ENCODE data around the gene GRB2.
"Not testable (repeated sequence)": the region's sequence is repeated elsewhere in the genome, so short reads cannot be mapped to it uniquely, and the experiment has no call there.

The GRB2 gene

GRCh38 chr17:75384751-75385150, 20.7 kb downstream of the GRB2 start:
- DNase-seq = no peak

- DNase-seq = no peak
Observed at GRCh38 chr17:75383842-75384195, 21.7 kb downstream of the GRB2 start.

GRCh38 chr17:75380750-75381149, 24.7 kb downstream of the GRB2 start:
- DNase-seq = no peak

- DNase-seq = no peak
Observed at GRCh38 chr17:75380315-75380714, 25.2 kb downstream of the GRB2 start.

GRCh38 chr17:75379426-75379825, 26.1 kb downstream of the GRB2 start:
- not testable (repeated sequence) for DNase-seq

- DNase-seq = no peak
Observed at GRCh38 chr17:75373280-75373679, 32.2 kb downstream of the GRB2 start.

GRCh38 chr17:75371981-75372380, 33.5 kb downstream of the GRB2 start:
- no peak for DNase-seq

- DNase-seq = no peak
Observed at GRCh38 chr17:75371339-75371738, 34.1 kb downstream of the GRB2 start.

GRCh38 chr17:75370286-75370915, 35.1 kb downstream of the GRB2 start:
- no peak for DNase-seq

- DNase-seq = not testable (repeated sequence)
Observed at GRCh38 chr17:75367838-75368789, 37.4 kb downstream of the GRB2 start.

- no peak for DNase-seq
Observed at GRCh38 chr17:75367312-75367711, 38.2 kb downstream of the GRB2 start.

- DNase-seq = no peak
Observed at GRCh38 chr17:75366432-75366831, 39.0 kb downstream of the GRB2 start.

- DNase-seq = no peak
Observed at GRCh38 chr17:75365931-75366275, 39.6 kb downstream of the GRB2 start.

GRCh38 chr17:75365009-75365930, 40.2 kb downstream of the GRB2 start:
- no peak for DNase-seq

GRCh38 chr17:75364078-75364477, 41.4 kb downstream of the GRB2 start:
- no peak for DNase-seq

GRCh38 chr17:75361996-75362395, 43.5 kb downstream of the GRB2 start:
- no peak for DNase-seq

- no peak for DNase-seq
Observed at GRCh38 chr17:75361344-75361743, 44.1 kb downstream of the GRB2 start.

GRCh38 chr17:75356260-75356937, 49.1 kb downstream of the GRB2 start:
- no peak for DNase-seq

GRCh38 chr17:75353176-75353575, 52.3 kb downstream of the GRB2 start:
- no peak for DNase-seq

GRCh38 chr17:75352079-75352569, 53.4 kb downstream of the GRB2 start:
- DNase-seq = no peak

GRCh38 chr17:75350706-75351105, 54.8 kb downstream of the GRB2 start:
- no peak for DNase-seq

- no peak for DNase-seq
Observed at GRCh38 chr17:75350029-75350428, 55.4 kb downstream of the GRB2 start.

- no peak for DNase-seq
Observed at GRCh38 chr17:75349589-75349988, 55.9 kb downstream of the GRB2 start.
